NCI-H345 treated with DMSO at 0.1 percent for 48 hours (cell line): ENCODE measurements around the gene SEC11A.
"Not testable (repeated sequence)": the region's sequence is repeated elsewhere in the genome, so short reads cannot be mapped to it uniquely, and the experiment has no call there.

ENCODE experiments used
- DNase-seq: peaks from one replicate; lab custom pipeline; 2025; ENCODE audit not compliant: unreplicated experiment; lab: John Stamatoyannopoulos, UW

The SEC11A gene

GRCh38 chr15:84740691-84741090 is 24.8 kb upstream of the SEC11A start:
- DNase-seq: no peak

DNA sequence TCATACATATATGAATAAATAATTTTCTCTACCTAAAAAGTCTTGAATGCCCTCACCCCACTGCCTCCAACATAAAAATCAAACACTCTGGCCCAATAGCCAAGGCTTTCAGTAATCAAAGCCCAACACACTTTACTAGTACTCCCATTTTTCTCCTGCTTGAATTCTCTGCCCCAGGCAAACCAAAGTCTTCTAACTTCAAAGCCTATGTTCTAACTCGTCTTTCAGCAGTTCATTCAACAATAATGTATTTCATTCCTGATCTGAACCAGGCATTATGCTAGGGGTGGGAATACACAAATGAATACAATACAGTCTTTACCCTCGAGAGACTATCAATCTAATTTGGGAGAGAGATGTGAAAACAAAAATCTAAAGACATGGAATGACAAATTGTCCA is 21.1 kb upstream of the SEC11A start:
- no peak for DNase-seq

GRCh38 chr15:84736375-84736774 is 20.4 kb upstream of the SEC11A start:
- no peak for DNase-seq

- DNase-seq: not testable (repeated sequence)
Observed at GRCh38 chr15:84735480-84736061, 19.6 kb upstream of the SEC11A start.

DNA sequence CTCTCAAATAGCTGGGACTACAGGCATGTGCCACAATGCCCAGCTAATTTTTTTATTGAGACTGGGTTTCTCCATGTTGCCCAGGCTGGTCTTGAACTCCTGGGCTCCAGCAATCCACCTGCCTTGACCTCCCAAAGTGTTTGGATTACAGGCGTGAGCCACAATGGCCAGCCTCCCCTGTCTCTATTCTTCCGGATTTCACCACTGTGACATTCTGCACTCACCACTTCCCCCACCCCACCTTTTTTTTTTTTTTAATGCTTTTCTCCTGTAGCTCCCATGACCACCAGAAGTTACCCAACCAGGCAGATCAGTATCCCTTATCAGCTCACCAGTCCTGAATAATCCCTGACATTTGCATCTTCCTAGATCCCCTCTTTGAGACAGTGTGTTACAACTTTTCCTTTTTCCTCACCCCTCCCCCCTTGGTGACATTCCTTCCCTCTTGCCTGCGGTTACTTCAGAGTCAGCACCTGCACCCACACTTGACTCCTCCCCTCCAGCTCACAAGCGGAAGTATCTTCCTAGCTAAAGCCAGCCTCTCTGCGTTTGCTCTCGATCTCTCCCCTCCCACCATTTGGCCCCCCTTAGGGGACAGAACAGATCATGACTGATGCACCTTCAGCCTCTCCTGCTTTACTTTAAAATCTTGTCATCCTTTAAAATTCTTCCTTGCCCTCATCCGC is 19.0 kb upstream of the SEC11A start:
- DNase-seq: no peak

GRCh38 chr15:84731774-84732173 is 15.8 kb upstream of the SEC11A start:
- DNase-seq: no peak

DNA sequence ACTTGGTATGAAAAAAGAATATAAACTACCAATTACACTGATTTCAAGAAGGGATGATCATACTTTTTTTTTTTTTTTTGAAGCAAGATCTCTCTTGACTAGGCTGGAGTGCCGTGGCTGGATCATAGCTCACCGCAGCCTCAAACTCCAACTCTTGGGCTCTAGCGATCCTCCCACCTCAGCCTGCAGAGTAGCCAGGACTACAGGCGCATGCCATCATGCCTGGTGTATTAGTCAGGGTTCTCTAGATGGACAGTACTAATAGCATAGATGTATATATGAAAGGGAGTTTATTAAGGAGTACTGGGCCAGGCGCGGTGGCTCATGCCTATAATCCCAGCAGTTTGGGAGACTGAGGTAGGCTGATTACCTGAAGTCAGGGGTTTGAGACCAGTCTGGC is 11.5 kb upstream of the SEC11A start:
- no peak for DNase-seq

DNA sequence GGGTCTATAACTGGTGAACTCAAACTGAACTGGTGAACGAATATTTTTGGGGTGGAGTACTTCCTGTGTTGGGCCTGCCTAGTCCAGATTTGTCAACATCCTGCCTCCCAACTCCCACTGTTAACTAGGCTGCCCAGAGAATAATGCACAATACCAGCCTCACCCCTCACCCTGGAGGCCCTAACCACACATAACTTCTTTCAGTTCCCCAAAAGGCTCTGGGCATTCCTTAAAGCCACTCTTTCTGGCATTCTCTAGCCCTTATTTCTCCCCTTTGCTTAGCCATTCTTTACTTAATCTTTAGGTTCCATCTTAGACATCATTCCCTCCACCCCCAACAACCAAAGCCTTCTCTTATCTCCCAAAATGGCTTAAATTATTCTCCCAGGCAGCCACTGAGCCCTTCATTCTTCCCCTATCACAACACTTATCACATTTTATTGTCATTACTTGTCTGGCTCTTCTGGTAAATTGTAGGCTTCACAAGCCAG is 9.1 kb upstream of the SEC11A start:
- no peak for DNase-seq

DNA sequence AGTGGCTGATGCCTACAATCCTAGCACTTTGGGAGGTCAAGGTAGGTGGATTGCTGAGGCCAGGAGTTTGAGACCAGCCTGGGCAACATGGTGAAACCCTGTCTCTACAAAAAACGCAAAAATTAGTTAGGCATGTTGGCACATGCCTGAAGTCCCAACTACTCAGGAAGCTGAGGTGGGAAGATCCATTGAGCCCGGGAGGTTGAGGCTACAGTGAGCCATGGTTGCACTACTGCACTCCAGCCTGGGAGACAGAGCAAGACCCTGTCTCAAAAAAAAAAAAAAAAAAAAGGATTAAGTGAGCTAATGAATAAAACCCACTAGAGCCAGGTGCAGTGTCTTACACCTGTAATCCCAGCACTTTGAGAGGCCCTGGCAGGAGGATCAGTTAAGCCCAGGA is 6.7 kb upstream of the SEC11A start:
- DNase-seq: no peak

- no peak for DNase-seq
Observed at GRCh38 chr15:84721371-84721770, 5.4 kb upstream of the SEC11A start.

DNA sequence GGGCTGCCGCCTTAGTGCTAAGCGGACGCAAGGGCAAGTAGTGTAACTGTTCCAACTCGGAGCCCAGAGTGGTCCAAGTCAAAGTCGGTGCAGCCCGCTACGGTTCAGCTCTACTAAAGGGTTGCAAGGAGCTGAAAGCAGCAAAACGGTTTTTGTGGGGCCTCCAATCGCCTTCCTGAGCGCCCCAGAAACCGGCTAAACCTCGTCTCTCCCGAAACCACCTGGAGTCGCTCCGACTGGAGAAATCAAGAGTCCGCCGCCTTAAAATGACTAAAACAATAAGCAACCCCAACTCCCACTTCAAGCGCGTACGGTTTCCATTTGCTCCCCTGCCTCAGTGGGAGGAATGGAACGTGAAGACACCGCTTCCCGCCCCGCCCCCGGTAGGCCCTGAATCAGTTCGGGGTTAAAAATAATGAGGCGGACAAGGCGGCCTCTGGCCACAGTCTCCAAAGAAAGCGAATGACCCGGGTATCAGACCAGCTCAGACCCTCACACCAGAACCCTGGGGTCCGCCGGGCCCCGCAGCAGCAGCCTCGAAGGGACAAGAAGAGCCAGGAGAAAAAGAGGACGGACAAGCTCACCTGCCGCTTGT is 401 bp downstream of the SEC11A start:
- DNase-seq: no peak

DNA sequence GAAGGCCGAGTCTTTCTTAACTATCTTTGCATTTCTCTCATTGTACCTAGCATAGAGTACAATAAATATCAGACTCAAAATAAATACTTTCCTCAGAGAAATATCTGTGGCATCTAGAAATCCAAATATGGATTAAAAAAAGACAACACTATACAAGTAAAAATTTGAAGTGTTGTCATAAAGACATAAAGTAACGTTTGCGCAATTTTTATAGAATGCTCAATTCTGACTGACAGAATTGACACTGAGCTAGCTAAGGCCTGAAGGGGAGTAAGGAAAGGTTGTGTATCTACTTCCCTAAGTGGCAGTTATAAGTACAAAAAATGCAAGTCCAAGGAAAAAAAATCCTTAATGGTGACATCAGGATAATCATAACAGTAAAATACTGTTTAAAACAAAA is 1.1 kb downstream of the SEC11A start:
- DNase-seq: no peak

DNA sequence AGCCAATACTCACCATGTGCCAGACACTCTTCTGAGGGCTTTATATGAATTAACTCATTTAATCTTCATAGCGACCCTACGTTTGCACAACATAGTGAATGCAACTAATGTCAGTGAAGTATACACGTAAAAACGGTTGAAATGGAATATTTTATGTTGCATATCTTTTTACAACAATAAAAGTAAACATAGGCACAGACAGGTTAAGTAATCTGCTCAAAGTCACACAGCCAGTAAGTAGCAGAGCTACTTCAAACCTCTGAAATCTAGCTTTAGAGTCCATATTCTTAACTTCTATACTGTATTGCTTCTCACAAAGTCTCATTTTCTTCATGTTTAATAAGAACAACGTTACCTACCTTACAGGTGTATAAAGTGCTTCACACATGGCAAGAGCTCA is 1.6 kb downstream of the SEC11A start:
- no peak for DNase-seq

DNA sequence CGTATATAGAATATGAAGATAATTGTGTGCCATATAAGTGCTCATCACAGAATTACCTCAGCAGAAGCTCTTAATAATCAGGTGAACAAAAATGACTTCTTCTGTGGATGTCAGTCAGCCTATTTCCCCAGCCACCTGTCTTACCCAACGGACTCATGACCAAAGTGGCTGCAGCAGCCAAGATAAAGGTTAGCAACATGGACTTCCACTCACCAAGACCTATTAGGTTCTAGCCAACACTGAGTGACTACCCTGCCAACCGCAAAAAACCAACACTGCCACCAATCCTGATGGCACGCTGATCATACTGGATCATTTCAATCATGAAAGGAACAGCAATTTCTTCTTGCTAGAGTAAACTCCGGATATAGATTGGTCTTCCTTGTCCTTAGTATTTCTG is 12.1 kb downstream of the SEC11A start:
- DNase-seq: no peak

- DNase-seq: no peak
Observed at GRCh38 chr15:84702961-84703482, 12.9 kb downstream of the SEC11A start.

DNA sequence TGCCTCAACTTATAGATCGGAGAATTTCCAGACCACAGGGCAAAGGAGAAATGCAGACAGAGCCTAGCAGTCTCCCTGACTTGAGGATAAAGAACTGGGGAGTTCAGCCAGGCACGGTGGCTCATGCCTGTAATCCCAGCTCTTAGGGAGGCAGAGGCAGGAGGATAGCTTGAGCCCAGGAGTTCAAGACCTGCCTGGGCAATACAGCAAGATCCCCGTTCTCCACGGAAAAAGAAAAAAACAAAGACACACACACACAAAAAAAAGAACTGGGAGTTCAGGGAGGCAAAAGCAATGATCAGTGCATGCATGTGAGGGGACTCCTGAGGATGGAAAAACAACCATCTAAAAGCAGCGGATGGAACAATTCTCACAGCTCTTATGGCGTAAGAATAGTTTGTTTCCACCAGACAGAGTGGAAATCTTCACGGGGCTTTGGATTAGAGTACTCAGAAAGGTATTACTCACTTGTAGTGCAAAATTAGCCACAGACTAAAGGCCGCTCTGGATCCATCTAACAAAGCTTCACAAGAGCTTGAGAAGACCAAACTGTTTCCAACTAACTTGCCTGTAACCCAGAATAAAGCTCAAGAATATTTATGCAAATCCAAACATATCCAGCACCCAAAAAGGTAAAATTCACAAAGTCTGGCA is 16.3 kb downstream of the SEC11A start:
- DNase-seq: no peak

DNA sequence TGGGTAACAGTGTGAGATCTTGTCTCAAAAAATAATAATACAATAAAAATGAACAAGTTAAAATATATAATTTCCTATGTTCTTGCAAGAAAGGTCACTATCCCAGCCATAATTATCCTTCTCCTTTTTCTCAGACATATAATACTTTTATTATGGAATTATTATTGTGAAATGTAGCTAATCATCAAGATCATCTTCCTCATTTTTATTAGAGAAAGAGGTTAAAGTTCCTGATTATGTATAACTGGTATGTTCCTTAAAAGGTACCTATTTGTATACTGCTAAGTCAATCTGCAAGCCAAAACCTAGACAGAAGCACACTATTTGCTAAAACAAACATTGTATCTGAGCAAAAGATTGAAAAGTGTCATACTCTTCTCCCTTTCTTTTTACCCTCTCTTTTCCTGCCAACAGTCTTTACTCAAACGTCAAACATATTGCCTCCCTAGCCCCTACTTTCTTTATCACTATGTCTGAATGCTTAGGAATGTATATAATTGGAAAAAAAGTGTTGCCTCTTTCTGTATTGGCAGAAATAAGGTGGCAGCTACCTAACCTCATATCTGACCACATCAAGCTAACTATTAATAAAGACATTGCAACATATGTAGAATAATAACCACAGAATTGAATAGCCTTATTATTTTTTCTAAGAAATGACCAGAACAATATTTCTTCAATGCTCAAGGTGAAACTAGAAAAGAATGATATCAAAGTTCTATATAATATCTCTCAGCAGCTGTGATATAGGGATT is 18.5 kb downstream of the SEC11A start:
- DNase-seq: no peak

GRCh38 chr15:84696757-84697156 is 19.2 kb downstream of the SEC11A start:
- DNase-seq: no peak

DNA sequence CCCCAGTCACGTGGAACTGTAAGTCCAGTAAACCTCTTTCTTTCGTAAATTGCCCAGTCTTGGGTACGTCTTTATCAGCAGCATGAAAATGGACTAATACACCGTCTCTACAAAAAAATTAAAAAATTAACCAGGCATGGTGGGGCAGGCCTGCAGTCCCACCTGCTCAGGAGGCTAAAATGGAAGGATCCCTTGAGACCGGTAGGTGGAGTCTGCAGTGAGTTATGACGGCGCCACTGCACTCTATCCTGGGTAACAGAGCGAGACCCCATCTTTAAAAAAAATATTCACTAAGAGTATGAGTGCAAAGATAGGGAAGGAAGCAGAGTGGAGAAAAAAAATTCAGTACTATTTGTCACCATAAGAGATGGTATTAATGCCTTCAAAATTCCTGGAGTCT is 25.6 kb downstream of the SEC11A start:
- no peak for DNase-seq

DNA sequence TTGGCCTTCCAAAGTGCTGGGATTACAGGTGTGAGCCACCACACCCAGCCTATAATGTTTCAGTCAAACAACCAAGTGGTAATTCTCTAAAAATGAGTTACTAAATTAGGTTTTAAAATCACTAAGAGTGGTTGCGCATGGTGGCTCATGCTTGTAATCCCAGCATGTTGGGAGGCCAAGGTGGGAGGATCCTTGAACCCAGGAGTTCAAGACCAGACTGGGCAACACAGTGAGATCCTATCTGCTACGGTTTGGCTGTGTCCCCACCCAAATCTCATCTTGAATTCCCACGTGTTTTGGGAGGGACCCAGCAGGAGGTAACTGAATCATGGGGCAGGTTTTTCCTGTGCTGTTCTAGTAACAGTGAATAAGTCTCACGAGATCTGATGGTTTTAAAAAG is 26.1 kb downstream of the SEC11A start:
- no peak for DNase-seq

DNA sequence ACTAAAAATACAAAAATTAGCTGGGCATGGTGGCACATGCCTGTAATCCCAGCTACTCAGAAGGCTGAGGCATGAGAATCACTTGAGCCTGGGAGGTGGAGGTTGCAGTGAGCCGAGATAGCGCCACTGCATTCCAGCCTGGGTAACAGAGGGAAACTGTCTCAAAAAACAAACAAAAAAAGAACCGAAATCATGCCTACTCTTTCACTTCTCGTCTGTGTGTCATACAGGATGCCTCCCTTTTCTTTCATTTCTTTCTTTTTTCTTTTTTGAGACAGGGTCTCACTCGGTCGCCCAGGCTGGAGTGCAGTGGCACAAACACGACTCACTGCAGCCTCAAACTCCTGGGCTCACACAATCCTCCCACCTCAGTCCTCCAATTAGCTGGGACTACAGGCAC is 29.5 kb downstream of the SEC11A start:
- not testable (repeated sequence) for DNase-seq
